ENCODE results near the gene IFT25. TPM values are rescaled to one million over a fixed set of nuclear protein-coding genes. Genes with fewer than 3 reads are reported as not detected.

Gene IFT25
- total RNA-seq, 1 donor from 2014 or later, result 61.6 TPM

- intact Hi-C loops (cut with micrococcal nuclease), result no loop called here
Measured at GRCh38 chr1:53931523-53931922, 14.0 kb downstream of the IFT25 start.

- intact Hi-C loops (cut with micrococcal nuclease), result no loop called here
Measured at GRCh38 chr1:53930932-53931331, 14.6 kb downstream of the IFT25 start.

DNA sequence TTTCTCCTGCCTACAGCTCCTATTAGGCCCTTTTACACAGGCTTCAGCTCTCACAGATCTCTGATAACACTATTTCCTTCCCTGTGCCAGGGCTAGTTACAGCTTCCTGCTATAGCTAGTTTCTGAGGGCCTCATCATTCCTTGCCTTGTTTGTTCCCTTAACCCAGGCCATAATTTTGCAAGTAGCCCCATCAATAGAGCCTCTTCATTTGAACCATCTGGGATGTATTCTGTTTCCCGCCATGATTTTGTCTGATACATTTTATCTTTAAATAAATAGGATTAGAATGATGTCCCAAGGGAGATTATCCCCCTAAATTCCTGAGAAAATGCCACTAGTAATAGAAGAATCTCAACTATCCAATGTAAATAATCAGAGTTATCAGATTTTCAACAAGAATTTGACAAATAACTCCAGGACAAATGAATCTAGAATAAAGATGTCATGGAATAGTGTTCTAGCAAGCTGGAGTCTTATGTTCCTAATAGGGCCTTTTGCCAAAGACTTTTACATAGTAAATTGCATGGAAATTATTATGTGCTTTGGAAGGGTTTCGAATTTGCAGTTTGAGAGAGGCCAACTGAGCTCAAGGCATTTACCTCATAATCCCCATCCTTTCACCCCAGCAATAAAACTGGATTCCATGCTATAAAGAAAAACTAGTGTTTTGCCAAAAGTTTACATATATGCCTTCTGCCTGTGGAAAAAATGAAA, 16.1 kb downstream of the IFT25 start:
- intact Hi-C loops (cut with micrococcal nuclease), result no loop called here

DNA sequence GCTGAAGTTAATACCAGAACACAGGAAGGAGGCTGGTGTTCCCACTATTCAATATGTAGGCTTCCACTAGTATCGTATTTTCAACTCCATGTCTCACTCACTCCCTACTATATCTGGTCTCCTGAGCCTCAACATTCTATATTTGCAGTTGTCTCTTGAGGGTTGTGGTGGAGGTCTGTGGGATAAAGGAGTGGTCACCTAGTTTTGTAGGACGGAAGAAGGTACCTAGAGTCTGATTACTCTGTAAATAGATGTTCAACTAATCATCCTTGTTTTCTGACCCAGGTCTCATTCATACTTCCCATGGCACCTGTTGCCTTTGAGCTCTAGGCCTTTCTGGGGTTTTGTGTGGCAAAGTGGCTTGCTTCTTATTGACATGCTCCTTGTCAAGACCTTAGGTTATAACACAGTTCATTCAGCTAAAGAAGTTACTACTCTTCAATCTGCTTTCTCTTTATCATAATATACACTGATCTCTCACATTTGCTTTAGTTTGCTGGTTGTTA, 18.1 kb downstream of the IFT25 start:
- intact Hi-C loops (cut with micrococcal nuclease), result no loop called here

DNA sequence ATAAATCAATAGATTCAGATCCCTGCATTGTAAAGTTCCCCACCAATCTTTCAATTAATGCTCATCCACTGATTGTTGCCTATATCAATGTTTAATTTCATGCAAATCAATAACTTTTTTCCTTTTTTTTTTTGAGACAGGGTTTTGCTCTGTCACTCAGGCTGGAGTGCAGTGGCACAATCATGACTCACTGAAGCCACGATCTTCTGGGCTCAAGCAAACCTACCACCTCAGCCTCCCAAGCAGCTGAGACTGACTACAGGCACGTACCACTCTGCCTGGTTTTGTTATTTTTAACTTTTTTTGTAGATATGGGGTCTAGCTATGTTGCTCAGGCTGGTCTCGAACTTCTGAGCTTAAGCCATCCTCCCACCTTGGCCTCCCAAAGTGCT, 25.8 kb downstream of the IFT25 start:
- intact Hi-C loops (cut with micrococcal nuclease), result loop anchor here (2.0 kb wide), 1 partner anchor 25 kb away; the partner anchor contains the start of gene IFT25

- intact Hi-C loops (cut with micrococcal nuclease), result loop anchor here (2.0 kb wide), 1 partner anchor 26 kb away; the partner anchor contains the start of gene IFT25
Measured at GRCh38 chr1:53918343-53918742, 27.2 kb downstream of the IFT25 start.

- intact Hi-C loops (cut with micrococcal nuclease), result no loop called here
Measured at GRCh38 chr1:53913352-53914033, 32.0 kb downstream of the IFT25 start.

- intact Hi-C loops (cut with micrococcal nuclease), result no loop called here
Measured at GRCh38 chr1:53911442-53911841, 34.1 kb downstream of the IFT25 start.

DNA sequence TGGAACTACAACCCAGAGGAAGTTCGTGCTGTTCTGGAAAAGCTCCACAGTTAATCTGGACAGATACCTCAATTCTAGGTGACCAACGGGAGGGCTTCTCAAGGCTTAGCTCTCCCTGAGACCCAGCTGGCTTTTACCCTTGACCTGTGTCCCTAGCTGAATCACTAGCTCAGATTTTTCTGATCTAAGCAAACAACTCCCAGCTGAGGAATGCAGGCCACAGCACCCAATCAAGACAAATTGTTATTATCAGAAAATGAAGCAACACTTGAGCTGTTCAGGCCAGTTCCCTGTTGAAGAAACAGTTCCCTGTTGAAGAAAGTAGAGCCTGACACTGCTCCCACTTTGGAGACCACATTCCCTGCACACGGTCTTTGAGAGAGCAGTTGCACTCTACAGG, 35.6 kb downstream of the IFT25 start:
- intact Hi-C loops (cut with micrococcal nuclease), result no loop called here

GRCh38 chr1:53906121-53906520, 39.4 kb downstream of the IFT25 start:
- intact Hi-C loops (cut with micrococcal nuclease), result no loop called here

DNA sequence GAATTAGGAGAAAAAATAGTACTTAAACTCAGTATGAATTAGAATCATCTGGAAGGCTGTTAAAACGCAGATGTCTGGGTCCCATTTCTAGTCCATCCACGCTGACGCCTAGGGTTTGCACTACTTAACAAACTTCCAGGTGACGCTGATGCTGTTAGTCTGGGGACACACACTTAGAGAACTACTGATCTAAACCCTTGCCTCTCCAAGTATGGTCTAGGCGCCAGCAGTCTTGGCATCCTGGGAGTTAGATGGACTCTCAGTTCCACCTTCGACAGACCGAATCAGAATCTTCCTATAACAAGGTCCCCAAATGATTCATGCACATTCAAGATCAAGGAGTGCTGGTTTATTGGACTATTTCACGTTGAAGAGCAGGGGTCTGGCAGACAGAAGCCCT, 40.0 kb downstream of the IFT25 start:
- intact Hi-C loops (cut with micrococcal nuclease), result no loop called here

DNA sequence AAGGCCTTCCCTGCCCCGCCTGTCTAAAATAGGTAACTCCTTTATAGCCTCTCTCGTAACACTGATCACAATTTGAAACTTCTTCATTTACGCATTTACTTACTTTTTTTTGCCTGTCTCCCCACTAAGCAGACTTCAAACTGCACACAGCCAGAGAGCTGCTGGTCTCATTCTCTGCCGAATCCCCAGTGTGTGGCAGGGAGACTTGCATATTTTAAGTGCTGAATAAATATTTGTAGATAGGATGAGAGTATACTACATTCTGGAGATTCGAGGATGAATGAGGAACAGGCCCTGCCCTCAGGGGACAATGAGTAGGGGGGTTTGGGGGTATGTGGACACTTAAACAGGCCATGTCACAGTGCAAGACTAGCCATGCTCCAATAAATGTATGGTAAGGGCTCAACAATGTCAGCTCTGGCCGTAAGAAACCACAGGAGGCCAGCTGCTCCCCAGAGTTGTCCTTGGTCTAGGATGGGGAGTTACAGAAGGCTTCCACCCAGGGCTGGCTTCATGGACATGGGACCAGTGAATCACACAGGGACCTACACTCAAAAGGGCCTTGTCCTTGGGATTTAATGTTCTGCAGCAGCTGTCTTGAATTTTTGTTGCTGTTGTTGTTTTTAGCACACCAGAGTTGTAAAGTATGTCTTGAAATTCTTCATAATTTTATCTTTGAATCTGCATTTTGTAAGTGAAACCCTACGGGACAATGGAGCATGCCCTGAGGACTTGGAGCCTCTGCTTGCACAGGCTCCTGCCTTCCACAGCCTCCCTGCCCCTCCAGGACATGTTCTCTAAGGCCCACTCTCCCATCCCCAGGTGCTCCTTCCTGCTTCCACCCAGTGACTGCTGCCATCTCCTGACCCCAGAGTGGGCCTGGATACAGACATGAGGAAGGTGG, 43.0 kb downstream of the IFT25 start:
- intact Hi-C loops (cut with micrococcal nuclease), result no loop called here

- intact Hi-C loops (cut with micrococcal nuclease), result no loop called here
Measured at GRCh38 chr1:53899708-53900107, 45.8 kb downstream of the IFT25 start.

GRCh38 chr1:53899206-53899628, 46.3 kb downstream of the IFT25 start:
- intact Hi-C loops (cut with micrococcal nuclease), result no loop called here

DNA sequence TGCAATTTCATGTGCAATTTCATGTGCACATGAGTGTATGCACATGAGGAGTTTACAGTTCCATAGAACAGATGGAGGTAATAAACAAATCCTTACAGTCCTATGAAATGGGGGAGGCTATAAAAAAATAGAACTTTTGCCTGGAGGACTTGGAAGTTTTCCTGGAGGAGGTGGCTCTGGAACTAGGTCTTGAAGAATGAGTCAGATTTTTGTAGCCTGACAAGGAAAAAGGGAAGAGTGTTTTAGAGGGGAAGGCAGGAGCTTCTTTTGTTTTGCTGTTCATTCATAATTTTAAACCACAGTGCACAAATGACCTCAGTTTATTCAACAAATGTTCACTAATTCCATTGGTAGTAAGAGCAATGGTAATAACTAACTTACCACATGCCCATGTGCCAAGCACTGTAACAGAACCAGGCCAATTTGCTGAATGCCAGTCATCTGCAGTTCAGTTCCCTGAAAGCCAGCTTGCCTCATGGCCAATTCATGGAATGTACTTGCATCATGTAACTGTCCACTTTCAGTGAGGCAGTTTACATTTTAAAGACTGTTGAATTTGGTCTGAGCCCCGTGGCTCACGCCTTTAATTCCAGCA, 48.8 kb downstream of the IFT25 start:
- intact Hi-C loops (cut with micrococcal nuclease), result no loop called here

DNA sequence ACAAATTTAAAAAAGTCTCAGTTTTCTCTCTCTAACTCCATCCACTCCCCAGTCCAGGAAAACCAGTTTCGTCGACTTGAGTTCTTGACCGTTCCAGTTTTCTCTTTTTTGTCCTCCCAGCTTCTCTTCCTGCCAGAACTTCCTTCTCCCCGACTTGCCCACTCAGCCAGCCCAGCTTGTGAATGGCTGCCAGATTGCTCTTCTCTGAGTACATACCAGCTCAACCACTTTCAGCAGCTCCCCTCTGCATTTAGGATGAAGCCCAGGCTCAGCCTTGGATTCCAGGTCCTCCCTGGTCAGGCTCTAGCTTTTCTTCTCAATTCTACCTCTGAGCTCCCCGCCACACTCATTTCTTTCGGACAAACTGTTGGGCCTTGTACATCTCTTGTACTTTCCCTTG, 50.1 kb downstream of the IFT25 start:
- intact Hi-C loops (cut with micrococcal nuclease), result no loop called here

- intact Hi-C loops (cut with micrococcal nuclease), result loop anchor here (5.0 kb wide), 1 partner anchor 513 kb away; the partner anchor contains the start of gene SSBP3
Measured at GRCh38 chr1:53894644-53895043, 50.9 kb downstream of the IFT25 start.

DNA sequence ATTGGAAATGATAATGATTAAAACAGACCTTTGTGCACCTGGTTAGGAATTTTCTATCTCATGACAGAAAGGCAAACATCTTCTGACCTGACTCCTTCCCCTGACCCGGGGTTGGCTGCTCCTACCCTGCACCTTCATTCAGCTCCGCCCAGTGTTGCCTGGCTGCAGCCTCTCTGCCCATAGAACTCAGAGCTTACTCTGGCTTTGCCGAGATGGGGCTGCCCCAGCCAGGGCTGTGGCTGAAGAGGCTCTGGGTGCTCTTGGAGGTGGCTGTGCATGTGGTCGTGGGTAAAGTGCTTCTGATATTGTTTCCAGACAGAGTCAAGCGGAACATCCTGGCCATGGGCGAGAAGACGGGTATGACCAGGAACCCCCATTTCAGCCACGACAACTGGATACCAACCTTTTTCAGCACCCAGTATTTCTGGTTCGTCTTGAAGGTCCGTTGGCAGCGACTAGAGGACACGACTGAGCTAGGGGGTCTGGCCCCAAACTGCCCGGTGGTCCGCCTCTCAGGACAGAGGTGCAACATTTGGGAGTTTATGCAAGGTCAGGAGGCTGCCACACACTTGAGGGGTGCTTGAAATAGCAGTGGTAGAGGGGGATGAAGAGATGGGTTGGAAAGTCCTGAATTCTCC, 51.4 kb downstream of the IFT25 start, which contains the start of gene DIO1:
TSS of gene DIO1 (plus strand) at position 189 of the 638 bp plus-strand sequence. CDS start at position 213, 24 bp downstream.
- intact Hi-C loops (cut with micrococcal nuclease), result loop anchor here (5.0 kb wide), 1 partner anchor 513 kb away; the partner anchor contains the start of gene SSBP3

DNA sequence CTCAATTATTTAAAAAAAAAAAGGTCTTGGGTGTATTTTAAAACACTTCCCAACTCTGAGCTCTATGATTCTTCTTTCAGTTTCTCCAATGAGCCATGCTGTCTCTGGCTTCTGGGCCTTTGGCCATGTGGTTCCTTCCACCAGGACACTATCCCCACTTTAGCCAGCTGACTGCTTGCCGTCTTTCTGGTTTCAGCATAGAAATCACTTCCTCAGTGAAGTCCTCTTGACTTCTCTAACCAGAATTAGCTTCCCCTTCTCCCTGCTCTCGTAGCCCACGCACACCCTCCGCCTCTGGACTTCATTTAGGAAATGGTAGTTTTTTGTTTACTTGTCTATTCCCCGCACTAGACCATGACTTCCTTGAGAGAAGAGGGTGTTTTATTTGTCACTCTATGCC, 52.6 kb downstream of the IFT25 start:
- intact Hi-C loops (cut with micrococcal nuclease), result loop anchor here (5.0 kb wide), 1 partner anchor 514 kb away; the partner anchor contains the start of gene SSBP3

GRCh38 chr1:53891678-53892077, 53.8 kb downstream of the IFT25 start:
- intact Hi-C loops (cut with micrococcal nuclease), result loop anchor here (5.0 kb wide), 1 partner anchor 516 kb away; the partner anchor contains the start of gene SSBP3
